ENCODE results near the gene UPK2. TPM values are rescaled to one million over a fixed set of nuclear protein-coding genes. Genes with fewer than 3 reads are reported as not detected.

The UPK2 gene
- total and polyA plus RNA-seq, 2 of the 13 experiments (the other 11 are each of a cell fraction or from before 2014, with no cell fraction given): not detected

GRCh38 chr11:118914178-118914918 is 41.8 kb upstream of the UPK2 start:
- Histone ChIP-seq H3K9me3 (ENCODE audit: low read length) (no peaks in the 10 kb centered on the region), H3K27me3 (ENCODE audit: control insufficient read depth in 1 of 2, insufficient read depth in 2 of 2, low read length in 2 of 2) (no peaks in the 10 kb centered on the region; a peak in 1 of 5 replicates), H3K9ac (ENCODE audit: insufficient read depth, low read depth, low read length) (0 out of 2 replicates have a peak overlapping the region, but pooled peaks have one; percentile 11), H3K4me1 (ENCODE audit: insufficient read depth, low read length) (peaks cover 92% of the 10 kb centered on the region), H3K27ac (ENCODE audit: extremely low read length, insufficient read depth, low read length) (peak overlapping the region; percentile 50), H4K20me1 (ENCODE audit: insufficient read depth, low read length) (no peaks in the 10 kb centered on the region), H2AFZ (ENCODE audit: low read length) (no peak overlapping the region), H3K4me3 (replicated peaks in 1 of 3; ENCODE audit: insufficient read depth in 1 of 3, low read depth in 2 of 3, low read length in 3 of 3) (peak overlapping the region in 1 of 3 experiments; percentile 20; a peak in 1 of 6 replicates), H3K36me3 (replicated peaks in 1 of 2; ENCODE audit: control insufficient read depth in 1 of 2, insufficient read depth in 2 of 2, low read length in 2 of 2) (no peaks in the 10 kb centered on the region), H3K79me2 (ENCODE audit: insufficient read depth, low read length) (peaks cover 13% of the 10 kb centered on the region), H3K4me2 (ENCODE audit: low read depth, low read length) (no peak overlapping the region; the same call in 1 of the 2 replicates)
- DNase-seq (ENCODE audit: low spot score): peak; percentile 53
- in situ Hi-C loops (cut with HindIII; ENCODE audit: extremely low pct_ligation_motif_present, low pct_unique_long_range_greater_than_20kb): no loop called here
- ChIA-PET CTCF (ENCODE audit: low intra/inter-chr PET ratio, low total read pairs) (no interaction called here), POLR2A (no interaction called here)
- FAIRE-seq: no peak
- intact Hi-C loops (cut with micrococcal nuclease; ENCODE audit: unreplicated experiment): no loop called here
- BruUV-seq (replicated peaks): no TSS peak
- 66% methylated on average over 4 of the region's 15 CpGs for WGBS (ENCODE audit: low lambda C conversion rate)
- ATAC-seq: no peak
- TF ChIP-seq ZNF512B (CRISPR knock-in tag; IDR thresholded peaks at IDR 0.05; ENCODE audit: borderline replicate concordance) (no peak), MED1 (CRISPR knock-in tag; IDR thresholded peaks at IDR 0.05) (no peak), ZNF878 (CRISPR knock-in tag; IDR thresholded peaks at IDR 0.05) (no peak), ZNF17 (CRISPR knock-in tag; IDR thresholded peaks at IDR 0.05) (no peak), HNRNPL (IDR thresholded peaks at IDR 0.05; ENCODE audit: low read depth, low read length) (peak; percentile 95), MTA1 (CRISPR knock-in tag; IDR thresholded peaks at IDR 0.05; ENCODE audit: borderline replicate concordance) (no peak), NPAS2 (CRISPR knock-in tag; IDR thresholded peaks at IDR 0.05; ENCODE audit: borderline replicate concordance) (no peak), HIC2 (CRISPR knock-in tag; IDR thresholded peaks at IDR 0.05; ENCODE audit: low read depth) (peak; percentile 66), KDM5B (CRISPR knock-in tag; IDR thresholded peaks at IDR 0.05; ENCODE audit: borderline replicate concordance) (peak; percentile 28; the same call in 1 of the 2 replicates), ZBTB7B (CRISPR knock-in tag; IDR thresholded peaks at IDR 0.05) (no peak), ZSCAN5A (CRISPR knock-in tag; IDR thresholded peaks at IDR 0.05; ENCODE audit: borderline replicate concordance) (no peak), ZNF781 (CRISPR knock-in tag; IDR thresholded peaks at IDR 0.05; ENCODE audit: borderline replicate concordance, not compliant biosample characterization) (no peak), ZNF776 (CRISPR knock-in tag; IDR thresholded peaks at IDR 0.05) (0 out of 2 replicates have a peak, but pooled peaks have one; percentile 58), ZNF619 (CRISPR knock-in tag; IDR thresholded peaks at IDR 0.05) (no peak), ZMYM2 (CRISPR knock-in tag; IDR thresholded peaks at IDR 0.05) (no peak), XRCC5 (optimal IDR thresholded peaks at IDR 0.05; ENCODE audit: low read length) (peak; percentile 72), ZNF430 (CRISPR knock-in tag; IDR thresholded peaks at IDR 0.05) (no peak), ZBTB38 (CRISPR knock-in tag; IDR thresholded peaks at IDR 0.05) (0 out of 2 replicates have a peak, but pooled peaks have one; percentile 49), ZNF292 (CRISPR knock-in tag; IDR thresholded peaks at IDR 0.05; ENCODE audit: borderline replicate concordance, low read depth) (no peak)

All from HepG2 (cell line).